ENCODE data around the gene KCNK2. TPM values are rescaled to one million over a fixed set of nuclear protein-coding genes. Genes with fewer than 3 reads are reported as not detected.

The KCNK2 gene
- polyA plus RNA-seq, 3 donors from 2014 or later: not detected

- H3K4me3 Mint-ChIP-seq: no peak overlapping the region
- H3K9me3 Mint-ChIP-seq: peaks cover 5 to 35% (median 14%) of the 10 kb centered on the region in 6 donors
- no peak overlapping the region for H3K27ac Mint-ChIP-seq
- no peaks in the 10 kb centered on the region for H3K36me3 Mint-ChIP-seq
- H3K4me1 Mint-ChIP-seq: no peaks in the 10 kb centered on the region
- peaks cover 0 to 3% (median 1%) of the 10 kb centered on the region in 3 donors for H3K27me3 Mint-ChIP-seq (ENCODE audit: low read depth in 3 of 3)
- DNase-seq: no peak
These were observed 179.6 kb downstream of the KCNK2 start for GRCh38 chr1:215262106-215262505.

- DNase-seq: no peak
- H3K27me3 Mint-ChIP-seq (ENCODE audit: low read depth in 3 of 3): peaks cover 0 to 7% (median 1%) of the 10 kb centered on the region in 3 donors
- H3K27ac Mint-ChIP-seq: no peak overlapping the region
- peaks cover 5 to 34% (median 14%) of the 10 kb centered on the region in 6 donors for H3K9me3 Mint-ChIP-seq
- H3K36me3 Mint-ChIP-seq: no peaks in the 10 kb centered on the region
- H3K4me3 Mint-ChIP-seq: no peak overlapping the region
- no peaks in the 10 kb centered on the region for H3K4me1 Mint-ChIP-seq
These were observed 181.1 kb downstream of the KCNK2 start for GRCh38 chr1:215263636-215264035.

- no peak for DNase-seq
- H3K36me3 Mint-ChIP-seq: no peaks in the 10 kb centered on the region
- H3K9me3 Mint-ChIP-seq: peaks cover 2 to 25% (median 14%) of the 10 kb centered on the region in 6 donors
- H3K27me3 Mint-ChIP-seq (ENCODE audit: low read depth in 3 of 3): peaks cover 0 to 7% (median 1%) of the 10 kb centered on the region in 3 donors
- no peaks in the 10 kb centered on the region for H3K4me1 Mint-ChIP-seq
- no peak overlapping the region for H3K4me3 Mint-ChIP-seq
- H3K27ac Mint-ChIP-seq: no peak overlapping the region
These were observed 182.1 kb downstream of the KCNK2 start for GRCh38 chr1:215264649-215265048.

GRCh38 chr1:215267495-215267894 lies 185.0 kb downstream of the KCNK2 start:
- Mint-ChIP-seq H3K27ac (no peak overlapping the region), H3K9me3 (peaks cover 7 to 25% (median 16%) of the 10 kb centered on the region in 6 donors), H3K4me3 (no peak overlapping the region), H3K4me1 (no peaks in the 10 kb centered on the region), H3K36me3 (peaks cover 0 to 6% (median 0%) of the 10 kb centered on the region in 3 donors), H3K27me3 (ENCODE audit: low read depth in 3 of 3) (peaks cover 0 to 7% (median 1%) of the 10 kb centered on the region in 3 donors)
- no peak for DNase-seq

GRCh38 chr1:215269955-215270354 lies 187.4 kb downstream of the KCNK2 start:
- Mint-ChIP-seq H3K27ac (no peak overlapping the region), H3K27me3 (ENCODE audit: low read depth in 3 of 3) (peaks cover 0 to 7% (median 0%) of the 10 kb centered on the region in 3 donors), H3K9me3 (peaks cover 7 to 34% (median 14%) of the 10 kb centered on the region in 6 donors), H3K36me3 (peaks cover 0 to 10% (median 0%) of the 10 kb centered on the region in 3 donors), H3K4me3 (no peak overlapping the region), H3K4me1 (no peaks in the 10 kb centered on the region)
- DNase-seq: no peak

GRCh38 chr1:215273838-215274516 lies 191.4 kb downstream of the KCNK2 start:
- Mint-ChIP-seq H3K4me1 (no peaks in the 10 kb centered on the region), H3K9me3 (peaks cover 7 to 48% (median 22%) of the 10 kb centered on the region in 6 donors), H3K27me3 (ENCODE audit: low read depth in 3 of 3) (no peaks in the 10 kb centered on the region), H3K36me3 (peaks cover 0 to 10% (median 0%) of the 10 kb centered on the region in 3 donors), H3K27ac (no peak overlapping the region), H3K4me3 (no peak overlapping the region)
- no peak for DNase-seq

GRCh38 chr1:215276582-215276981 lies 194.0 kb downstream of the KCNK2 start:
- H3K27ac Mint-ChIP-seq: no peak overlapping the region
- no peaks in the 10 kb centered on the region for H3K27me3 Mint-ChIP-seq (ENCODE audit: low read depth in 3 of 3)
- peaks cover 3 to 42% (median 14%) of the 10 kb centered on the region in 6 donors for H3K9me3 Mint-ChIP-seq
- DNase-seq: no peak
- H3K36me3 Mint-ChIP-seq: peaks cover 0 to 3% (median 0%) of the 10 kb centered on the region in 3 donors
- H3K4me3 Mint-ChIP-seq: no peak overlapping the region
- no peaks in the 10 kb centered on the region for H3K4me1 Mint-ChIP-seq

- no peak overlapping the region for H3K27ac Mint-ChIP-seq
- H3K4me1 Mint-ChIP-seq: no peaks in the 10 kb centered on the region
- no peak for DNase-seq
- peaks cover 0 to 4% (median 3%) of the 10 kb centered on the region in 3 donors for H3K36me3 Mint-ChIP-seq
- H3K9me3 Mint-ChIP-seq: peaks cover 3 to 44% (median 12%) of the 10 kb centered on the region in 6 donors
- peaks cover 0 to 3% (median 0%) of the 10 kb centered on the region in 3 donors for H3K27me3 Mint-ChIP-seq (ENCODE audit: low read depth in 3 of 3)
- no peak overlapping the region for H3K4me3 Mint-ChIP-seq
These were observed 195.0 kb downstream of the KCNK2 start for GRCh38 chr1:215277532-215277931.

GRCh38 chr1:215279682-215280081 lies 197.1 kb downstream of the KCNK2 start:
- Mint-ChIP-seq H3K4me1 (no peaks in the 10 kb centered on the region), H3K27me3 (ENCODE audit: low read depth in 3 of 3) (peaks cover 0 to 3% (median 1%) of the 10 kb centered on the region in 3 donors), H3K9me3 (peaks cover 3 to 36% (median 12%) of the 10 kb centered on the region in 6 donors), H3K27ac (no peak overlapping the region), H3K36me3 (peaks cover 0 to 4% (median under 1%) of the 10 kb centered on the region in 3 donors), H3K4me3 (no peak overlapping the region)
- no peak for DNase-seq

- Mint-ChIP-seq H3K27me3 (ENCODE audit: low read depth in 3 of 3) (peaks cover 0 to 3% (median 1%) of the 10 kb centered on the region in 3 donors), H3K36me3 (peaks cover 0 to 4% (median 0%) of the 10 kb centered on the region in 3 donors), H3K4me1 (no peaks in the 10 kb centered on the region), H3K27ac (no peak overlapping the region), H3K9me3 (peaks cover 0 to 30% (median 10%) of the 10 kb centered on the region in 6 donors), H3K4me3 (no peak overlapping the region)
- DNase-seq: no peak
These were observed 200.0 kb downstream of the KCNK2 start for GRCh38 chr1:215282557-215282956.

- Mint-ChIP-seq H3K27me3 (ENCODE audit: low read depth in 3 of 3) (peaks cover 0 to 3% (median 1%) of the 10 kb centered on the region in 3 donors), H3K9me3 (peaks cover 3 to 39% (median 14%) of the 10 kb centered on the region in 6 donors)
These were observed 202.7 kb downstream of the KCNK2 start for GRCh38 chr1:215285013-215285800.

More at GRCh38 chr1:215285013-215285800, 202.7 kb downstream of the KCNK2 start:
- Mint-ChIP-seq H3K27ac (no peak overlapping the region), H3K36me3 (peaks cover 0 to 4% (median 0%) of the 10 kb centered on the region in 3 donors), H3K4me1 (no peaks in the 10 kb centered on the region), H3K4me3 (no peak overlapping the region)
- no peak for DNase-seq
